ENCODE data around the gene TBCCD1.
"Not testable (repeated sequence)": the region's sequence is repeated elsewhere in the genome, so short reads cannot be mapped to it uniquely, and the experiment has no call there.

Gene TBCCD1

DNA sequence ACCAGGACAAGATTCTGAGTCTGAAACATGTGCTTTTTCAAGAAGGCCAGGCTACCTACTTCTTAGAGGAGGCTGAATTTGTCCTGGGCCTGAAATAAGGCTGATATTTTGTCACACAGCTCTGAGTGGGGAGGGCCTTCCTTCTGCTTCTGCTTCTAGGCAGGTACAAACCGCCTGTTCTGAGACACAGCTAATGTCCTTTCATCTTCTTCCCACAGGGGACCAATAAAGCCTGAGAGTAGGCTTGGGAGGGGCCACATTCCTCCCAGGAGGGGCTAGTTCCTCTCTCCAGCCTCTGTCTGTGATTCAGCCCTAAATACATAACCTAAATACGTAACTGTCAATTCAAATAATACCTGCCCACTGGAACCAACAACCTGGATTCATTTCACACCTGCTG is 57.7 kb downstream of the TBCCD1 start:
- TF ChIP-seq, protein P1, sequence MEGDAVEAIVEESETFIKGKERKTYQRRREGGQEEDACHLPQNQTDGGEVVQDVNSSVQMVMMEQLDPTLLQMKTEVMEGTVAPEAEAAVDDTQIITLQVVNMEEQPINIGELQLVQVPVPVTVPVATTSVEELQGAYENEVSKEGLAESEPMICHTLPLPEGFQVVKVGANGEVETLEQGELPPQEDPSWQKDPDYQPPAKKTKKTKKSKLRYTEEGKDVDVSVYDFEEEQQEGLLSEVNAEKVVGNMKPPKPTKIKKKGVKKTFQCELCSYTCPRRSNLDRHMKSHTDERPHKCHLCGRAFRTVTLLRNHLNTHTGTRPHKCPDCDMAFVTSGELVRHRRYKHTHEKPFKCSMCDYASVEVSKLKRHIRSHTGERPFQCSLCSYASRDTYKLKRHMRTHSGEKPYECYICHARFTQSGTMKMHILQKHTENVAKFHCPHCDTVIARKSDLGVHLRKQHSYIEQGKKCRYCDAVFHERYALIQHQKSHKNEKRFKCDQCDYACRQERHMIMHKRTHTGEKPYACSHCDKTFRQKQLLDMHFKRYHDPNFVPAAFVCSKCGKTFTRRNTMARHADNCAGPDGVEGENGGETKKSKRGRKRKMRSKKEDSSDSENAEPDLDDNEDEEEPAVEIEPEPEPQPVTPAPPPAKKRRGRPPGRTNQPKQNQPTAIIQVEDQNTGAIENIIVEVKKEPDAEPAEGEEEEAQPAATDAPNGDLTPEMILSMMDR (conservative IDR thresholded peaks at IDR 0.05; ENCODE audit: control insufficient read depth, insufficient read depth, low read depth, low read length) = no peak
- no peak overlapping the region for H3K4me3 ChIP-seq (ENCODE audit: control insufficient read depth, low read depth, low read length)
- DNase-seq (ENCODE audit: low read depth) = no peak

DNA sequence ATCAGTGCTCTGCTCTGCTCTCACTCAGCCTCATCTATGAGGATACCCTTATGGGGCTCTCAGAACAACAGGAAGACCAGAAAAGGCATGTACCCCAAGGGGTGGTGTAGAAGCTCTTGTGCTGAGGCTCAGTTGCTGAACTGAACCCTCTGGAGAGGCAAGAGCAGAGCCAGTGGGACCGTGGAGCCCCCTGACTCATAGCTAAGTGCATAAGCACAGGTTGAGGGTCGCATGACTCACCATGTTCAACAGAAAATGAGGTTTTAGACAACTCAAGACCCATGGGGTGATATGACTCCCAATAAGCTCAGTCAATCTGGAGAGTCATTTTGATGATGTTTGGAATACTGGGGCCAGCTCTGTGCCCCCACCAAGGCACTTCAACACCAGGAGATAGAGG is 60.3 kb downstream of the TBCCD1 start:
- DNase-seq (ENCODE audit: low read depth) = peak; percentile 62
- TF ChIP-seq, protein P1 (conservative IDR thresholded peaks at IDR 0.05; ENCODE audit: control insufficient read depth, insufficient read depth, low read depth, low read length) = no peak
- no peak overlapping the region for H3K4me3 ChIP-seq (ENCODE audit: control insufficient read depth, low read depth, low read length)

DNA sequence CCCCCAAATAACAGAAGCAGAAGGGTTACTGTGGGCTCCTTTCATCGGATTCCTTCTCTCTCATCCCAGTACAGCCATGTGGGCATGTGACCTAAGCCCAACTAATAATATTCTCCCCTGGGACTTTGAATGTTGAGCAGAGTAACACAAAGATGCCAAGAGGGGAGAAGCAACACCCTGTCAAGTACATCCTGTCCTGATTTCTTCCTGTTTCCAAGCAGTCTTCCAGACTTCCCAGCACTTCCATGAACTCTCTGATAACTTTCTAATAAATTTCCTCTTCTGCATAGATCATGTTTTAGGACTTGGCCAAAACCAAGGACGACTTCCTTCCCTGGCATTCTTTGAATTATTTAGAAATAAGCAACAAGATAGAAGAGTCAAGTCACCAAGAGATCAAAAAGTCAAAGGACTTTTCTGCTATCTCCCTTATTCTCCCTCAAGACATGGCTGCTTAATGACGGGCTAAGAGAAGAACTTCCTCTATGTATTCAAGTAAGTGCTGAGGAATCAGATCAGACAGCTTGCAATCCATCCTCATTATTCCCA is 60.9 kb downstream of the TBCCD1 start:
- TF ChIP-seq, protein P1 (conservative IDR thresholded peaks at IDR 0.05; ENCODE audit: control insufficient read depth, insufficient read depth, low read depth, low read length) = no peak
- DNase-seq (ENCODE audit: low read depth) = no peak

DNA sequence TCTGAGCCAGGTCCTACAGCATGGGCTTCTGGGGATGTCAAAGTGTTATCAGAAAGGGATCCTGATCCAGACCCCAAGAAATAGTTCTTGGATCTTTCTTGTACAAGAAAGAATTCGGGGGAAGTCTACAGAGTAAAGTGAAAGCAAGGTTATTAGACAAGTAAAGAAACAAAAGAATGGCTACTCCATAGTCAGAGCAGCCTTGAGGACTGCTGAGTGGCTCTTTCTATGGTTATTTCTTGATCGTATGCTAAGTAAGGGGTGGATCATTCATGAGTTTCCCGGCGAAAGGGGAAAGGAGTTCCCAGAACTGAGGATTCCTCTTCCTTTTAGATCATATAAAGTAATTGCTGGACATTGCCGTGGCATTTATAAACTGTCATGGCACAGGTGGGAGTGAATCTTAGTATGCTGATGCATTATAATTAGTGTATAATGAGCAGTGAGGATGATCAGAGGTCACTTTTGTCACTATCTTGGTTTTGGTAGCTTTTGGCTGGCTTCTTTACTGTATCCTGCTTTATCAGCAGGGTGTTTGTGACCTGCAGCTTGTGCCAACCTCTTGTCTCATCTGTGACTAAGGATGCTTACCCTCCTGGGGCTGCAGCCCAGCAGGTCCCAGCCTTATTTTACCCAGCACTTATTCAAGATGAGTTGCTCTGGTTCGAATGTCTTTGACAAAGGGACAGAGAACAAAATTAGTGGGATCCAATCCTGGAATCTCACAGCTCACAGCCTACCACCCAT is 64.0 kb downstream of the TBCCD1 start:
- DNase-seq (ENCODE audit: low read depth) = no peak

More for the DNA sequence above, 60.9 kb downstream of the TBCCD1 start:
- no peak overlapping the region for H3K4me3 ChIP-seq (ENCODE audit: control insufficient read depth, low read depth, low read length)

DNA sequence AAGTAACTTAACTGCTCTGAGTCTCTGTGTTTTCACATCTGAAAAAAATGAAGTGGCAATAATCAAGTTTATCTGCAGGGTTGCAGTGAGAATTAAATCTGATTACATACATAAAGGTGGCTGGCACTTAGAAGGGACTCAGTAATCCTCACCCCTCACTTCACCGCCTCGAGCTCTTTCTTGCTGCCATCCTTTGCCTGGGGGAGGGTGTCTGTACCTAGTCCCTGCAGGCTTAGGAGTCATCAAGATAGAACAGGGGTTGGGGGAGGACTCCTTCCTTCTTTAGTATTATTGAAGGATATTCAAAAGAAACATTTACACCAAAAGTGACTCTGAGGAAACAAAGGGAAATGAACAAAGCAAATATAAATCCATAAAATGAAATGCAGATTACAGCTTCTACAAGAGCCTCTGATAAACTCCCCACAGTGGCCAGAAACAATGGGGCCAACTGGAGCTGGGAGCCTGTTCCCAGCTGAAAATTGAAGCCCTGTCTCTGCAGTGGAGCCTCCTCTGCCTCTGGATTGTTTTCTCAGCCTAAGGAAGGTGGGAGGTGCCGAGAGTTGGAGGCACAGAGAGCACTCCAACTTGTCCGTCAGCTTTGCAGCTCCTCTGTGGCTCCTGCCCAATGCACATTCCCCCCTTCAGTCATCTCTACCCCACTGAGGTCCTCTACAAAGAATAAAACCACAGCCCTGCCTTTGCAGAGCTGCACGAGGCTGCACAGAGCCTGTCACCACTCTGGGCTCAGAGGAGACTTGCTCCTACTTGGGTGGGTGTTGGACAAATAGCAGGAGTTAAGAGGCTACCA is 64.8 kb downstream of the TBCCD1 start:
- TF ChIP-seq, protein P1 (conservative IDR thresholded peaks at IDR 0.05; ENCODE audit: control insufficient read depth, insufficient read depth, low read depth, low read length) = no peak
- H3K4me3 ChIP-seq (ENCODE audit: control insufficient read depth, low read depth, low read length) = no peak overlapping the region
- DNase-seq (ENCODE audit: low read depth) = no peak

More for the DNA sequence above, 64.0 kb downstream of the TBCCD1 start:
- no peak overlapping the region for H3K4me3 ChIP-seq (ENCODE audit: control insufficient read depth, low read depth, low read length)
- TF ChIP-seq, protein P1 (conservative IDR thresholded peaks at IDR 0.05; ENCODE audit: control insufficient read depth, insufficient read depth, low read depth, low read length) = no peak

DNA sequence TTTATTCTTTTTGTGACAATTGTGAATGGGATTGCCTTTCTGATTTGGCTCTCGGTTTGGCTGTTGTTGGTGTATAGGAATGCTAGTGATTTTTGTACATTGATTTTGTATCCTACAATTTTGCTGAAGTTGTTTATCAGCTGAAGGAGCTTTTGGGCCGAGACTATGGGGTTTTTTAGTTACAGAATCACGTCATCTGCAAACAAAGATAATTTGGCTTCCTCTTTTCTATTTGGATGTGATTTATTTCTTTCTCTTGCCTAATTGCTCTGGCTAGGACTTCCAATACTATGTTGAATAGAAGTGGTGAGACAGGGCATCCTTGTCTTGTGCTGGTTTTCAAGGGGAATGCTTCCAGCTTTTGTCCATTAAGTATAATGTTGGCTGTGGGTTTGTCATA is 67.2 kb downstream of the TBCCD1 start:
- DNase-seq (ENCODE audit: low read depth); H3K4me3 ChIP-seq (ENCODE audit: control insufficient read depth, low read depth, low read length): not testable (repeated sequence)

GRCh38 chr3:186498022-186498421 is 69.1 kb downstream of the TBCCD1 start:
- not testable (repeated sequence) for DNase-seq (ENCODE audit: low read depth); H3K4me3 ChIP-seq (ENCODE audit: control insufficient read depth, low read depth, low read length)
